ENCODE measurements around the gene EGLN2. TPM values are rescaled to one million over a fixed set of nuclear protein-coding genes. Genes with fewer than 3 reads are reported as not detected.

The EGLN2 gene
- total and polyA plus RNA-seq, 9 of the 15 experiments (the other 6 are each of a cell fraction or from before 2014, with no cell fraction given): 9.6 to 114 (median 71.0) TPM

DNA sequence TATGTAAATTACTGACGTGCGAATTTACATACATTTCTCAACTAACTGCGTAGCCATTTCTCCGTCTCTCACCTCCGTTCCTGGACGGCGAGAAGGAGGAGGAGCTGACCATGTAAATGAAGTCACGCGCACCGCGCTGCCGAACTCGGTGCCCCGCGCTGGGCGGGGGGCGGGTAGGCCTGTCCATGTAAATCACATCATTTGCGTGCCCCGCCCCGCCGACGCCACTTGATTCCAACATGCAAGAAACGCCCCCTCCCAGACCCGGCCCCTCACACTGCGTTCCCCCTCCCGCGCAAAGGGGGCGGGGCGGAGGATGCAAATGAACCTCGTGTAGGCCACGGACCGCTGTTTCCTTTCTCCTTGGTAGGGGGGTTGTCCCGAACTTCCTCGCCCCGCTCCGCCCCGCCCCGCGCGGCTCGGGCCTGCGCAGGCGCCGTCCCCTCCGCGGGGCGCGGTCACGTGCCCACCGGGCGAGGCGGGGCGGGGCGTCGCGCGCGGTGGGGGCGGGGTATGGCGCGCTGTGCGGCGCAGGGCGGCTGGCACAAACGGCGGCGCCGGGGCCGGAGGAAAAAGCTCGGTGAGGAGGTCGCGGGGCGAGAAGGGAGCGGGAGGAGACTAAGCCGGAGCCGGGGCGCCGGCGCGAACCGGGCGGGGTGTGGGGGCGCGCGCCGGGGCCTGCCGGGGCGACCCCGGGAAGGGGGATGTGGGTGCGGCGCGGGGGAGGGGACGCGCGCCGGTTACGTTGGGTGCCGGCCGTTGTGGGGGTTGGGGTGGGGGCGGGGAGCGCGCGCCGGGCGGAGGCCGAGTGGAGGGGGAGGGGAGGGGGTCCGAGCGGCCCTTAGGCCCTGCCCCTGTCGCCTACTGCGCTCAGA lies at the start of gene EGLN2 (continued):
- TF ChIP-seq MGA (IDR thresholded peaks at IDR 0.05): no peak
- TF ChIP-seq, protein P1, sequence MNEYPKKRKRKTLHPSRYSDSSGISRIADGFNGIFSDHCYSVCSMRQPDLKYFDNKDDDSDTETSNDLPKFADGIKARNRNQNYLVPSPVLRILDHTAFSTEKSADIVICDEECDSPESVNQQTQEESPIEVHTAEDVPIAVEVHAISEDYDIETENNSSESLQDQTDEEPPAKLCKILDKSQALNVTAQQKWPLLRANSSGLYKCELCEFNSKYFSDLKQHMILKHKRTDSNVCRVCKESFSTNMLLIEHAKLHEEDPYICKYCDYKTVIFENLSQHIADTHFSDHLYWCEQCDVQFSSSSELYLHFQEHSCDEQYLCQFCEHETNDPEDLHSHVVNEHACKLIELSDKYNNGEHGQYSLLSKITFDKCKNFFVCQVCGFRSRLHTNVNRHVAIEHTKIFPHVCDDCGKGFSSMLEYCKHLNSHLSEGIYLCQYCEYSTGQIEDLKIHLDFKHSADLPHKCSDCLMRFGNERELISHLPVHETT (CRISPR knock-in tag; conservative IDR thresholded peaks at IDR 0.05 in 1 of 2, IDR thresholded peaks at IDR 0.05 in 1 of 2): peak in 1 of 2 experiments; percentile 97; a peak in 2 of 4 replicates
- TF ChIP-seq CAMTA2 (CRISPR knock-in tag; conservative IDR thresholded peaks at IDR 0.05): no peak
- no peak for TF ChIP-seq THRB (CRISPR knock-in tag; conservative IDR thresholded peaks at IDR 0.05)
- TF ChIP-seq NFE2L1 (tag; IDR thresholded peaks at IDR 0.05; ENCODE audit: borderline replicate concordance, low read depth): no peak
- 0 out of 2 replicates have a peak, but pooled peaks have one; percentile 52 for TF ChIP-seq ZNF589 (CRISPR knock-in tag; IDR thresholded peaks at IDR 0.05; ENCODE audit: low read depth)
- TF ChIP-seq HMGN3 (IDR thresholded peaks at IDR 0.05; ENCODE audit: borderline replicate concordance, extremely low read depth, insufficient read length, low read depth, low read length): peak; percentile 24
- TF ChIP-seq POLR2A (conservative IDR thresholded peaks at IDR 0.05): peak; percentile 73; the same call in 1 of the 2 replicates
- TF ChIP-seq EHMT2 (IDR thresholded peaks at IDR 0.05): no peak
- TF ChIP-seq TAF15 (IDR thresholded peaks at IDR 0.05; ENCODE audit: low read depth, low read length): no peak
- no peak; the same call in 1 of the 2 replicates for TF ChIP-seq DPF2 (IDR thresholded peaks at IDR 0.05)
- no peak for TF ChIP-seq FOXJ3 (CRISPR knock-in tag; IDR thresholded peaks at IDR 0.05)

All from K562 (cell line).